ENCODE data around the gene ALPL. TPM values are rescaled to one million over a fixed set of nuclear protein-coding genes. Genes with fewer than 3 reads are reported as not detected.

Gene ALPL
- polyA plus RNA-seq, 1 donor (not counting 4 experiments of a cell fraction or from before 2014, with no cell fraction given) = not detected

- dilution Hi-C loops (cut with MboI; ENCODE audit: extremely low pct_ligation_motif_present, low sequenced_read_pairs) = no loop called here
- Histone ChIP-seq H3K79me2 (ENCODE audit: control insufficient read depth, insufficient read depth, low read length) (no peaks in the 10 kb centered on the region), H2AFZ (ENCODE audit: control insufficient read depth, low read length) (no peak overlapping the region), H3K36me3 (ENCODE audit: control insufficient read depth in 2 of 2, extremely low read depth in 1 of 2, insufficient read depth in 2 of 2, low read length in 2 of 2) (no peaks in the 10 kb centered on the region), H3K4me1 (ENCODE audit: control insufficient read depth, extremely low read depth, insufficient read depth, low read length) (no peaks in the 10 kb centered on the region), H3K9me1 (ENCODE audit: control insufficient read depth, extremely low read depth, insufficient read depth, low read length) (no peaks in the 10 kb centered on the region), H3K27ac (ENCODE audit: control insufficient read depth, insufficient read depth, low read length) (no peak overlapping the region), H3K9ac (ENCODE audit: control insufficient read depth, extremely low read depth, insufficient read depth, low read length) (no peak overlapping the region), H3K9me3 (ENCODE audit: control insufficient read depth, low read depth, low read length) (no peaks in the 10 kb centered on the region), H3K4me2 (ENCODE audit: control insufficient read depth, extremely low read depth, insufficient read depth, low read depth, low read length) (no peak overlapping the region), H3K27me3 (ENCODE audit: control insufficient read depth, extremely low read depth, insufficient read depth, low read length) (no peaks in the 10 kb centered on the region), H3K4me3 (ENCODE audit: control insufficient read depth in 2 of 3, extremely low read depth in 1 of 3, insufficient read depth in 2 of 3, low read depth in 1 of 3, low read length in 3 of 3) (no peak overlapping the region), H4K20me1 (ENCODE audit: control insufficient read depth, extremely low read depth, insufficient read depth, low read length) (no peaks in the 10 kb centered on the region)
- no peak for DNase-seq (ENCODE audit: low read depth, low spot score)
- TF ChIP-seq CTCF (optimal IDR thresholded peaks at IDR 0.05 in 1 of 3, IDR thresholded peaks at IDR 0.05 in 1 of 3, conservative IDR thresholded peaks at IDR 0.05 in 1 of 3; ENCODE audit: extremely low read depth in 1 of 3, insufficient read depth in 2 of 3, low read length in 3 of 3) (no peak), EZH2 (IDR thresholded peaks at IDR 0.05; ENCODE audit: low read length) (no peak)
- no peak for FAIRE-seq
These were observed 13.4 kb downstream of the ALPL start for GRCh38 chr1:21522525-21523038.

GRCh38 chr1:21523297-21523813, 14.1 kb downstream of the ALPL start:
- H3K9ac ChIP-seq (ENCODE audit: control insufficient read depth, extremely low read depth, insufficient read depth, low read length) = no peak overlapping the region
- FAIRE-seq = no peak

GRCh38 chr1:21524220-21524619, 15.0 kb downstream of the ALPL start:
- no peak overlapping the region for H3K4me3 ChIP-seq (ENCODE audit: control insufficient read depth in 2 of 3, extremely low read depth in 1 of 3, insufficient read depth in 2 of 3, low read depth in 1 of 3, low read length in 3 of 3)
- no peaks in the 10 kb centered on the region for H3K9me3 ChIP-seq (ENCODE audit: control insufficient read depth, low read depth, low read length)
- no peaks in the 10 kb centered on the region for H3K79me2 ChIP-seq (ENCODE audit: control insufficient read depth, insufficient read depth, low read length)
- H3K9me1 ChIP-seq (ENCODE audit: control insufficient read depth, extremely low read depth, insufficient read depth, low read length) = no peaks in the 10 kb centered on the region
- no peak overlapping the region for H3K27ac ChIP-seq (ENCODE audit: control insufficient read depth, insufficient read depth, low read length)
- no peak for TF ChIP-seq CTCF (optimal IDR thresholded peaks at IDR 0.05 in 1 of 3, IDR thresholded peaks at IDR 0.05 in 1 of 3, conservative IDR thresholded peaks at IDR 0.05 in 1 of 3; ENCODE audit: extremely low read depth in 1 of 3, insufficient read depth in 2 of 3, low read length in 3 of 3)
- no peak for TF ChIP-seq EZH2 (IDR thresholded peaks at IDR 0.05; ENCODE audit: low read length)
- no peak overlapping the region for H3K9ac ChIP-seq (ENCODE audit: control insufficient read depth, extremely low read depth, insufficient read depth, low read length)
- DNase-seq (ENCODE audit: low read depth, low spot score) (no peak), FAIRE-seq (no peak)
- H2AFZ ChIP-seq (ENCODE audit: control insufficient read depth, low read length) = no peak overlapping the region
- H3K27me3 ChIP-seq (ENCODE audit: control insufficient read depth, extremely low read depth, insufficient read depth, low read length) = no peaks in the 10 kb centered on the region
- H3K36me3 ChIP-seq (ENCODE audit: control insufficient read depth in 2 of 2, extremely low read depth in 1 of 2, insufficient read depth in 2 of 2, low read length in 2 of 2) = no peaks in the 10 kb centered on the region
- H4K20me1 ChIP-seq (ENCODE audit: control insufficient read depth, extremely low read depth, insufficient read depth, low read length) = no peaks in the 10 kb centered on the region
- no peak overlapping the region for H3K4me2 ChIP-seq (ENCODE audit: control insufficient read depth, extremely low read depth, insufficient read depth, low read depth, low read length)
- H3K4me1 ChIP-seq (ENCODE audit: control insufficient read depth, extremely low read depth, insufficient read depth, low read length) = no peaks in the 10 kb centered on the region
- dilution Hi-C loops (cut with MboI; ENCODE audit: extremely low pct_ligation_motif_present, low sequenced_read_pairs) = no loop called here

More at GRCh38 chr1:21523297-21523813, 14.1 kb downstream of the ALPL start:
- H3K4me1 ChIP-seq (ENCODE audit: control insufficient read depth, extremely low read depth, insufficient read depth, low read length) = no peaks in the 10 kb centered on the region
- H3K79me2 ChIP-seq (ENCODE audit: control insufficient read depth, insufficient read depth, low read length) = no peaks in the 10 kb centered on the region
- no peaks in the 10 kb centered on the region for H4K20me1 ChIP-seq (ENCODE audit: control insufficient read depth, extremely low read depth, insufficient read depth, low read length)
- DNase-seq (ENCODE audit: low read depth, low spot score) = no peak
- no peaks in the 10 kb centered on the region for H3K27me3 ChIP-seq (ENCODE audit: control insufficient read depth, extremely low read depth, insufficient read depth, low read length)
- no peaks in the 10 kb centered on the region for H3K9me3 ChIP-seq (ENCODE audit: control insufficient read depth, low read depth, low read length)
- H3K4me2 ChIP-seq (ENCODE audit: control insufficient read depth, extremely low read depth, insufficient read depth, low read depth, low read length) = no peak overlapping the region
- no peaks in the 10 kb centered on the region for H3K9me1 ChIP-seq (ENCODE audit: control insufficient read depth, extremely low read depth, insufficient read depth, low read length)
- no peak overlapping the region for H3K4me3 ChIP-seq (ENCODE audit: control insufficient read depth in 2 of 3, extremely low read depth in 1 of 3, insufficient read depth in 2 of 3, low read depth in 1 of 3, low read length in 3 of 3)
- H3K27ac ChIP-seq (ENCODE audit: control insufficient read depth, insufficient read depth, low read length) = no peak overlapping the region
- no peaks in the 10 kb centered on the region for H3K36me3 ChIP-seq (ENCODE audit: control insufficient read depth in 2 of 2, extremely low read depth in 1 of 2, insufficient read depth in 2 of 2, low read length in 2 of 2)
- TF ChIP-seq EZH2 (IDR thresholded peaks at IDR 0.05; ENCODE audit: low read length) = no peak
- H2AFZ ChIP-seq (ENCODE audit: control insufficient read depth, low read length) = no peak overlapping the region
- dilution Hi-C loops (cut with MboI; ENCODE audit: extremely low pct_ligation_motif_present, low sequenced_read_pairs) = no loop called here
